Prostate gland (tissue), 2 donors: Measurements from ENCODE around the gene UBXN2A.

Source experiments
- POLR2A ChIP-seq: fragments of 450-650 bp; IDR thresholded peaks from one replicate; pipeline ENCODE4 v1.6.1; 2016; ENCODE audit warnings: antibody characterized with exemption, mild to moderate bottlenecking
- POLR2AphosphoS5 ChIP-seq: sonication (generic); formaldehyde crosslinking; IDR thresholded peaks from one replicate; pipeline ENCODE4 v1.6.1; 2017; ENCODE audit warnings: antibody characterized with exemption
- TF ChIP-seq, protein P1 (sequence below), 4 experiments: fragments of 200-600 bp in 2 of 4; fragments of 450-650 bp in 2 of 4; sonication (generic) in 2 of 4; IDR thresholded peaks; 1 replicate in 3 of 4; 2 replicates in 1 of 4; pipeline ENCODE4 v1.5.1; 2016 to 2019; ENCODE audit warnings: antibody characterized with exemption in 4 of 4, mild to moderate bottlenecking in 2 of 4, moderate library complexity in 2 of 4

DNA sequence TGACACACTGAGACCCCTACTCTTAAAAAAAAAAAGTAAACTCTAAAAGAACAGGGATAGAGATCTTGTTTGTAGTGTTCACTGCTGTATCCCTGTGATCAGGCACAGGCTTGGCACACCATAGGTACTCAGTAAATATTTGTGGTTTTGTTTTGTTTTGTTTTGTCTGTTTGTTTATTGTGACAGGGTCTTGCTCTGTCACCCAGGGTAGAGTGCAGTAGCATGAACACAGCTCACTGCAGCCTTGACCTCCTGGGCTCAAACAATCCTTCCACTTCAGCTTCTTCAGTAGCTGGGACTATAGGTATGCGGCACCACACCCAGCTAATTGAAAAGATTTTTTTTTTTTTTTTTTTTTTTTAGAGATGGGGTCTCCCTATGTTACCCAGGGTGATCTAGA is 112.7 kb downstream of the UBXN2A start:
- TF ChIP-seq, protein P1, sequence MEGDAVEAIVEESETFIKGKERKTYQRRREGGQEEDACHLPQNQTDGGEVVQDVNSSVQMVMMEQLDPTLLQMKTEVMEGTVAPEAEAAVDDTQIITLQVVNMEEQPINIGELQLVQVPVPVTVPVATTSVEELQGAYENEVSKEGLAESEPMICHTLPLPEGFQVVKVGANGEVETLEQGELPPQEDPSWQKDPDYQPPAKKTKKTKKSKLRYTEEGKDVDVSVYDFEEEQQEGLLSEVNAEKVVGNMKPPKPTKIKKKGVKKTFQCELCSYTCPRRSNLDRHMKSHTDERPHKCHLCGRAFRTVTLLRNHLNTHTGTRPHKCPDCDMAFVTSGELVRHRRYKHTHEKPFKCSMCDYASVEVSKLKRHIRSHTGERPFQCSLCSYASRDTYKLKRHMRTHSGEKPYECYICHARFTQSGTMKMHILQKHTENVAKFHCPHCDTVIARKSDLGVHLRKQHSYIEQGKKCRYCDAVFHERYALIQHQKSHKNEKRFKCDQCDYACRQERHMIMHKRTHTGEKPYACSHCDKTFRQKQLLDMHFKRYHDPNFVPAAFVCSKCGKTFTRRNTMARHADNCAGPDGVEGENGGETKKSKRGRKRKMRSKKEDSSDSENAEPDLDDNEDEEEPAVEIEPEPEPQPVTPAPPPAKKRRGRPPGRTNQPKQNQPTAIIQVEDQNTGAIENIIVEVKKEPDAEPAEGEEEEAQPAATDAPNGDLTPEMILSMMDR (IDR thresholded peaks at IDR 0.05): no peak
- TF ChIP-seq POLR2AphosphoS5 (no peak), POLR2A (no peak)
